ENCODE data around the gene NAA30.

- no peak for TF ChIP-seq POLR2A (IDR thresholded peaks at IDR 0.05)
- TF ChIP-seq, protein P1, sequence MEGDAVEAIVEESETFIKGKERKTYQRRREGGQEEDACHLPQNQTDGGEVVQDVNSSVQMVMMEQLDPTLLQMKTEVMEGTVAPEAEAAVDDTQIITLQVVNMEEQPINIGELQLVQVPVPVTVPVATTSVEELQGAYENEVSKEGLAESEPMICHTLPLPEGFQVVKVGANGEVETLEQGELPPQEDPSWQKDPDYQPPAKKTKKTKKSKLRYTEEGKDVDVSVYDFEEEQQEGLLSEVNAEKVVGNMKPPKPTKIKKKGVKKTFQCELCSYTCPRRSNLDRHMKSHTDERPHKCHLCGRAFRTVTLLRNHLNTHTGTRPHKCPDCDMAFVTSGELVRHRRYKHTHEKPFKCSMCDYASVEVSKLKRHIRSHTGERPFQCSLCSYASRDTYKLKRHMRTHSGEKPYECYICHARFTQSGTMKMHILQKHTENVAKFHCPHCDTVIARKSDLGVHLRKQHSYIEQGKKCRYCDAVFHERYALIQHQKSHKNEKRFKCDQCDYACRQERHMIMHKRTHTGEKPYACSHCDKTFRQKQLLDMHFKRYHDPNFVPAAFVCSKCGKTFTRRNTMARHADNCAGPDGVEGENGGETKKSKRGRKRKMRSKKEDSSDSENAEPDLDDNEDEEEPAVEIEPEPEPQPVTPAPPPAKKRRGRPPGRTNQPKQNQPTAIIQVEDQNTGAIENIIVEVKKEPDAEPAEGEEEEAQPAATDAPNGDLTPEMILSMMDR (IDR thresholded peaks at IDR 0.05), result no peak
Observed at GRCh38 chr14:57364659-57365450, 25.5 kb upstream of the NAA30 start.

All from body of pancreas (tissue), 4 donors.